22Rv1 (cell line): ENCODE data around the gene MAP3K6.

Experiments used
- CTCF ChIP-seq: fragments of 450-650 bp; IDR thresholded peaks from 2 replicates; pipeline ENCODE4 v1.5.1; 2017; ENCODE audit warnings: mild to moderate bottlenecking
- ZFX ChIP-seq: fragments of 450-650 bp; IDR thresholded peaks from 2 replicates; pipeline ENCODE4 v1.6.1; 2017; ENCODE audit warnings: antibody characterized with exemption, borderline replicate concordance

- TF ChIP-seq CTCF (peak; percentile 63), ZFX (no peak)
Measured at GRCh38 chr1:27402349-27402754, 35.6 kb upstream of the MAP3K6 start.
